GM19351 (cell line): ENCODE measurements around the gene SP140.
A peak's percentile ranks its signal among the peaks of the same experiment; 100 is the strongest.

Experiments
- ATAC-seq: cut with Tn5 transposase; IDR thresholded peaks from one replicate; pipeline ENCODE4 v1.9.1; 2021; ENCODE audit warnings: mild to moderate bottlenecking, moderate library complexity; ENCODE audit not compliant: unreplicated experiment

The SP140 gene

GRCh38 chr2:230360028-230360427 lies 134.5 kb downstream of the SP140 start:
- no peak for ATAC-seq

GRCh38 chr2:230362030-230362691 lies 136.6 kb downstream of the SP140 start:
- ATAC-seq: peak; percentile 49
